ENCODE results near the gene KRTAP17-1.
"Not testable (repeated sequence)": the region's sequence is repeated elsewhere in the genome, so short reads cannot be mapped to it uniquely, and the experiment has no call there.

Gene KRTAP17-1

GRCh38 chr17:41315204-41315794 is at the start of gene KRTAP17-1:
KRTAP17-1 (minus strand) TSS chr17:41315710; CDS start chr17:41315650, 60 bp downstream.
- DNase-seq: no peak

- no peak for DNase-seq
These were observed 48.4 kb upstream of the KRTAP17-1 start for GRCh38 chr17:41363881-41364280.

- DNase-seq: no peak
These were observed 44.9 kb upstream of the KRTAP17-1 start for GRCh38 chr17:41360296-41360995.

GRCh38 chr17:41354536-41354935 is 39.0 kb upstream of the KRTAP17-1 start:
- no peak for DNase-seq

GRCh38 chr17:41352597-41353366 is 37.3 kb upstream of the KRTAP17-1 start:
- no peak for DNase-seq

- DNase-seq: no peak
These were observed 35.7 kb upstream of the KRTAP17-1 start for GRCh38 chr17:41351177-41351576.

GRCh38 chr17:41350381-41350878 is 34.9 kb upstream of the KRTAP17-1 start, which contains the start of gene KRT33A:
KRT33A (minus strand) TSS chr17:41350828; CDS start chr17:41350767, 61 bp downstream.
- DNase-seq: not testable (repeated sequence)

GRCh38 chr17:41347869-41348760 is 32.6 kb upstream of the KRTAP17-1 start:
- DNase-seq: no peak

- DNase-seq: not testable (repeated sequence)
These were observed 30.9 kb upstream of the KRTAP17-1 start for GRCh38 chr17:41346421-41346820.

- DNase-seq: no peak
These were observed 30.5 kb upstream of the KRTAP17-1 start for GRCh38 chr17:41345992-41346391.

GRCh38 chr17:41343029-41343428 is 27.5 kb upstream of the KRTAP17-1 start:
- DNase-seq: no peak

GRCh38 chr17:41340934-41341861 is 25.7 kb upstream of the KRTAP17-1 start:
- DNase-seq: no peak

GRCh38 chr17:41340494-41340893 is 25.0 kb upstream of the KRTAP17-1 start:
- no peak for DNase-seq

GRCh38 chr17:41339571-41340172 is 24.2 kb upstream of the KRTAP17-1 start:
- DNase-seq: no peak

- no peak for DNase-seq
These were observed 23.5 kb upstream of the KRTAP17-1 start for GRCh38 chr17:41338961-41339485.

- no peak for DNase-seq
These were observed 20.2 kb upstream of the KRTAP17-1 start for GRCh38 chr17:41335747-41336146.

GRCh38 chr17:41334385-41335305 is 19.1 kb upstream of the KRTAP17-1 start:
- no peak for DNase-seq

GRCh38 chr17:41333836-41334235 is 18.3 kb upstream of the KRTAP17-1 start:
- no peak for DNase-seq

- DNase-seq: no peak
These were observed 17.6 kb upstream of the KRTAP17-1 start for GRCh38 chr17:41333098-41333497.
